Parathyroid adenoma (tissue), 2 donors: ENCODE data around the gene PSMD13.

ENCODE experiments used
- H2AFZ ChIP-seq: fragments of 300-600 bp; sonication (generic); one replicate; pipeline ENCODE4 v1.7.0; 2017; ENCODE audit warnings: antibody characterized with exemption, mild to moderate bottlenecking
- H3K27ac ChIP-seq: fragments of 300-600 bp; sonication (generic); one replicate; pipeline ENCODE4 v1.7.0; 2017
- H3K27me3 ChIP-seq: fragments of 300-600 bp; sonication (generic); one replicate; pipeline ENCODE4 v1.7.0; 2017; ENCODE audit warnings: low read length; ENCODE audit not compliant: control insufficient read depth, insufficient read depth
- H3K36me3 ChIP-seq: fragments of 300-600 bp; sonication (generic); one replicate; pipeline ENCODE4 v1.7.0; 2017; ENCODE audit warnings: low read length; ENCODE audit not compliant: control insufficient read depth, insufficient read depth
- H3K4me1 ChIP-seq: fragments of 300-600 bp; sonication (generic); one replicate; pipeline ENCODE4 v1.7.0; 2017; ENCODE audit warnings: control low read depth
- H3K4me2 ChIP-seq: fragments of 300-600 bp; sonication (generic); one replicate; pipeline ENCODE4 v1.7.0; 2017; ENCODE audit warnings: low read length
- H3K4me3 ChIP-seq: fragments of 300-600 bp; sonication (generic); one replicate; pipeline ENCODE4 v1.7.0; 2017; ENCODE audit warnings: low read depth, low read length
- H3K79me2 ChIP-seq: fragments of 300-600 bp; sonication (generic); one replicate; pipeline ENCODE4 v1.7.0; 2017; ENCODE audit warnings: control low read depth
- H3K9ac ChIP-seq: fragments of 300-600 bp; sonication (generic); one replicate; pipeline ENCODE4 v1.7.0; 2017; ENCODE audit warnings: mild to moderate bottlenecking
- H3K9me3 ChIP-seq: fragments of 300-600 bp; sonication (generic); one replicate; pipeline ENCODE4 v1.7.0; 2017; ENCODE audit warnings: low read length; ENCODE audit not compliant: control insufficient read depth
- CTCF ChIP-seq: fragments of 300-600 bp; sonication (generic); IDR thresholded peaks from one replicate; pipeline ENCODE4 v1.7.0; 2017; ENCODE audit warnings: antibody characterized with exemption, mild to moderate bottlenecking
- donor health status: primary hyperparathyroidism.

PSMD13 gene

GRCh38 chr11:253160-253885 lies 16.5 kb downstream of the PSMD13 start:
- Histone ChIP-seq H3K9ac (no peak overlapping the region), H3K27me3 (no peaks in the 10 kb centered on the region), H3K27ac (no peak overlapping the region), H3K4me2 (no peak overlapping the region), H2AFZ (no peak overlapping the region), H3K4me1 (no peaks in the 10 kb centered on the region), H3K4me3 (no peak overlapping the region), H3K36me3 (no peaks in the 10 kb centered on the region), H3K79me2 (no peaks in the 10 kb centered on the region), H3K9me3 (no peaks in the 10 kb centered on the region)
- TF ChIP-seq CTCF: no peak

DNA sequence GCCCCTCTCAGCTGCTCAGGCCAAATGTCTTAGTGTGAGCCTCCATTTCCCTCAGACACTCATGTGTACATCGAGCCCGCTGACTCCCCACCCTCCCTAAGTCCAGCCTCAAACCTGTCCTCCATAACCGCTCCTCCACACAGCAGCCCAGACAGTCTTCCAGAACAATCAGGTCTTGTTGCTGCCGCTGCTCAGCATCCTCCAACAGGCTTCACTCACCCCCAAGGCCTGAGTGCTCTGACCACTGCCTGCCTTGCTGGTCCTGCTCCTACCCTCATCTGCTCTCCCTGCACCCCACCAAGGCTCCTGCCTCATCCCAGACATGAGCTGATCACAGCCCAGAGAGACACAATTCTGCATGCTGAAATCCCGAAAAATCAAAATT lies 17.1 kb downstream of the PSMD13 start:
- H3K27me3 ChIP-seq: no peaks in the 10 kb centered on the region
- H3K27ac ChIP-seq: no peak overlapping the region
- H3K36me3 ChIP-seq: no peaks in the 10 kb centered on the region
- H3K79me2 ChIP-seq: no peaks in the 10 kb centered on the region
- H3K4me3 ChIP-seq: no peak overlapping the region
- H3K9ac ChIP-seq: no peak overlapping the region
- no peaks in the 10 kb centered on the region for H3K9me3 ChIP-seq
- H2AFZ ChIP-seq: no peak overlapping the region
- no peak overlapping the region for H3K4me2 ChIP-seq
- TF ChIP-seq CTCF: no peak
- H3K4me1 ChIP-seq: no peaks in the 10 kb centered on the region

DNA sequence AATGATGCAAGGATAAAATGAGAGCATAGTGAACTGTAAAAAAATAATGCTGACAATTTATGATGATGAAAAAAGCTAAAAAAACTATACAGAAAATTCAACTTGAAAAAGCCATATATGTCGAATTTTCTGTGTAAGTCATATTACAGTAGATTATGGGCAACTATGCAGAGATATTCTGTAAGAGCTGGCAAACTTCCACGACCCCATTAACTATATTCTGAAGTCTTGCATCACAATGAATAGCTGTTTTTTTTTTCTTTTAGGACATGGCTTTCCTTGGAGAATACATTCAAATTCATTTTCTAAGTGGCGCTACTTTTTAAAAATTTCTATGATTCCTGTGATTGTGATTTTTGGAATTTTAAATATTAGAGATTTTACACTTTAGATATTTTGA lies 18.4 kb downstream of the PSMD13 start:
- no peaks in the 10 kb centered on the region for H3K27me3 ChIP-seq
- H3K9ac ChIP-seq: no peak overlapping the region
- no peaks in the 10 kb centered on the region for H3K36me3 ChIP-seq
- no peaks in the 10 kb centered on the region for H3K4me1 ChIP-seq
- no peak overlapping the region for H3K4me3 ChIP-seq
- no peaks in the 10 kb centered on the region for H3K9me3 ChIP-seq
- no peak for TF ChIP-seq CTCF
- no peak overlapping the region for H2AFZ ChIP-seq
- H3K27ac ChIP-seq: no peak overlapping the region
- H3K4me2 ChIP-seq: no peak overlapping the region
- no peaks in the 10 kb centered on the region for H3K79me2 ChIP-seq

DNA sequence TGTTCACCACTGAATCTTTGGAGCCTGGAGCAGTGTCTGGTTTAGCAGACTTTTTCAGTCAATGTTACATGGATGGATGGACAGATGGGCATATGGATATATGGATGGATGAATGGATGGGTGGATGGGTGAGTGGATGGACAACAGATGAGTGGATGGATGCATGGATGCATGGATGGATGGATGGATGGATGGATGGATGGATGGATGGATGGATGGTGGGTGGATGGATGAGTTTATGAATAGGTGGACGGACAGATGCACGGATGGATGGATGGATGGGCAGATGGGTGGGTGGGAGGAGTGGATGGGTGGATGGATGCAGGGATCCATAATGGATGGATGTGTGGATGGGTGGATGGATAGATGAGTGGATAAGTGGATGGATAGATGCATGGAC lies 19.0 kb downstream of the PSMD13 start:
- no peak overlapping the region for H2AFZ ChIP-seq
- H3K36me3 ChIP-seq: no peaks in the 10 kb centered on the region
- H3K9me3 ChIP-seq: no peaks in the 10 kb centered on the region
- no peak overlapping the region for H3K9ac ChIP-seq
- H3K27ac ChIP-seq: no peak overlapping the region
- H3K4me3 ChIP-seq: no peak overlapping the region
- H3K4me1 ChIP-seq: no peaks in the 10 kb centered on the region
- H3K27me3 ChIP-seq: no peaks in the 10 kb centered on the region
- no peaks in the 10 kb centered on the region for H3K79me2 ChIP-seq
- TF ChIP-seq CTCF: no peak
- no peak overlapping the region for H3K4me2 ChIP-seq
